ENCODE data around the gene LRTM2.
"Not testable (repeated sequence)": the region's sequence is repeated elsewhere in the genome, so short reads cannot be mapped to it uniquely, and the experiment has no call there.

LRTM2 gene

DNA sequence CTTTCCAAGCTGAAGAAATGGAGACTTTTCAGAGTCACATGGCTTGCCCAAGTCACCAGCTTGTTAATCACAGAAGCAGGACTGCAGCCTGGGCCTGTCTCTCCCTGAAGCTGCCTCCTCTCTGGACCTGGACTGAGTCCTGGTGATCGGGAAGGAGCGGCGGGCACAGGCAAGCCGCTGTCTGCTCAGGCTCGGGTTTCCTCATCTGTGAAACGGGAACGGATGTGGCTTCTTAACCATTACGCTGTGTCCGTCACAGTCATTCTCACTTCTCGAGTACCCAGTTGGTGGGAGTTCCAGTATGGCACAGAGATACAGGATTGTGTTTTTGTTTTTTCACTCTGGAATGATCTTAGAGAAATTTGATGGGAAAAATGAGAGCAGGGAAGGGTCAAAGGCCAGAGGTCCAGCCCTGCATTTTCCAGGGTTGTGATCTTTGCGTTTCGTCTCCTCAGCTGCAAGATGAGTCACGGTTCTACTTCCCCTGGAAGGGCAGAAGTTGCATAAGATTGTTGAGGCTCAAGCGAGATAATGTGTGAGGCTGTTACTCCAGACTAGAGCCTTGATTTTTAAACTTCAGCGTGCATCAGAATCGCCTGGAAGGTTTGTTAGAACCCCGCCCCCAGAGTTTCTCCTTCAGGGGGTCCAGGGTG lies 7.6 kb upstream of the LRTM2 start:
- DNase-seq, result no peak

DNA sequence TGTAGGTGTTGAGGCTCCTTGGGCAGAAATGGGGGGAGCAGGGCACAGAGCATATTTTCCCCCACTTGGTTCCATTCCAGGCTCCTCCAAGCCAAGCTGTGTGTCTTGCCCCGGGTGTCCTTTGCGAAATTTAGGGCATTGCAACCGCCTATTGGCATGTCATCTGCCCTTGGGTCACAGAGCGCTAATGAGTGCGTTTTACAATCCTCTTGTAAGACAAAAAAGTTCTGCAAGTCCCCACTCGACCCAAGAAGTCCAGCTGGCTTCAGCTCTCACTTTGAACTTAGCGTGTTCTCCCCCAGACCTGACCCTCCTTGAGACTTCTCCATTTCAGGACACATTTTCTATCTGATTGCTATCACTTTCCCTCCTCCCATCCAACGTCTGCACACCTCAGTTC lies 6.1 kb upstream of the LRTM2 start:
- no peak for DNase-seq

DNA sequence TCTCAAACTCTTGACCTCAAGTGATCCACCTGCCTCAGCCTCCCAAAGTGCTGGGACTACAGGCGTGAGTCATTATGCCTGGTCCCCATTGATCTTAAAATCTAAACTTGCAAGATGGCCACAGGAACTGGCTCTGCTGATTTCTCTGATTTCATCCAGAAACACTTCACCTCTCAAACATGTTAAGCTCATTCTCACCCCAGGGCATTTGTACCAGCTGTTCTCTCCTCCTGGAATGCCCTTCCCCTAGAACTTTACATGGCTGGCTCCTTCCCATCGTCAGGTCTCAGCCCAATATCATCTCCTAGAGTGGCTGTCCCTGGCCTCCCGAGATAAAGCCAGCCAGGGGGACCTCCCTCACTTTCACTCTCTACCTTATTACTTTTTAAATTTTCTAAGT lies 5.3 kb upstream of the LRTM2 start:
- no peak for DNase-seq

DNA sequence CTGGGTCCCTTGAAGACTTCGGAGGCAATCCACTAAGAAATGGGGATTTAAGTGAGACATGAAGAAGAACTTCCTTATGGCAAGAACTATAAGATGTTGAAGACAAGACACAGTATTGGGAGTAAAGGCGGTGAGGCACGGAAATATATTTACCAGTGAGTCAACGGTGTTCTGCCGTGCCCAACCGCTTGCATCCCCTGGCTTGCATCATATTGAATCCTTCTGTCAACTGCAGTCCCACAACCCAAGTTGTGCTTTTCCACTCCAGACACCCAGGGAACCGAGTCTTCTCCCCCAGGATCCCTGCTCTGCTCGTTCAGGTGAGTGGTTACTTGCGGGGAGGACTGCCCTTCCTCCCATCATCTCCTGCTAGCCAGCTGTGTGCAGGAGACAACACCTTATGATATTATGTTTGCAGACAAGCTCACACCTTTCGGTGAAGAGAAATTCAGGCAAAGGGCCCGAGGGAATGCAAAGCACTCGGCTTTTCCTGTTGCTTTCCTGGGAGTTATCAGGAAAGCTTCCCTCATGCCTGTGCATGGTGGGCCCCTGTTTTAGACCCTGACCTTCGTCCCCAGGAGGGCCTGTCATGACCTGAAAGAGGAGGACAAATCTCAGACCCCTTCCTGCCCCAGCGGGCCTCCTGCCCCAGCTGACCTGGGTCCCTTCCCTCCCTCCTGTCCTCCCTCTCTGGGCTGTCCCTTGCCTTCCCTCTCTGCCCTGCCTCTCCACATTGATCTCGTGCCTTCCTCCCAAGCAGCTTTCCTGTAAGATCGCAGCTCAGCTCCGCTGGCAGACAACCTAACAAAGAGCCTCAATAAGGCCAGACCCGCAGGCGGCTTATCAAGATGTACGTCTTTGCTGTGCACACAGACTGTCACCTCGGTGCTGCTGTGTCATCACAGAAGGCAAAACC lies 4.3 kb upstream of the LRTM2 start:
- no peak for DNase-seq

DNA sequence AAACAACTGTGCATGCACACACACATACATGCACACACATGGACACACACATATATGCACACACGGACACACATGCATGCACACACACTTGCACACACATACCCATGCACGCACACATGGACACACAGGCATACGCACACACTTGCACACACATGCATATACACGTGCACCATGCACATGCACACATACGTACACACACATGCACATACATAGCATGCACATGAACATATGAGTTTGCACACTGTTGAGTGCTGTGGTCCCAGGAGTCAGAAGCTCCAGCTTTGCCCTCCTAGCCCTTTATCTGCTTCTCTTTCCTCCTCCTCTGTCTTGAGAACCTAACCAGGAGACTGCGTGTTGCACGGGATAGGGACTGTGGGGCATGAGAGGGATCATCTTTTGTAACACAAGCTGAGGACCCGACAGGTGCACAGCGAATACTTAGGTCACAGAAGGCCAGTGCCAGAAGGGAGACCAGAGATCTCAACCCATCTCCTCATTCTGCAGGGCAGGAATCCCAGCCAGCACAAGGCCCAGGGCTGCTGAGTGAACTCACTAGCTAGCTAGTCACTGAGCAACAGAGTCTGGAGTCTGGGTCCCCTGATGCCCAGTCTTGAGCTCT lies 3.5 kb upstream of the LRTM2 start:
- DNase-seq, result no peak

DNA sequence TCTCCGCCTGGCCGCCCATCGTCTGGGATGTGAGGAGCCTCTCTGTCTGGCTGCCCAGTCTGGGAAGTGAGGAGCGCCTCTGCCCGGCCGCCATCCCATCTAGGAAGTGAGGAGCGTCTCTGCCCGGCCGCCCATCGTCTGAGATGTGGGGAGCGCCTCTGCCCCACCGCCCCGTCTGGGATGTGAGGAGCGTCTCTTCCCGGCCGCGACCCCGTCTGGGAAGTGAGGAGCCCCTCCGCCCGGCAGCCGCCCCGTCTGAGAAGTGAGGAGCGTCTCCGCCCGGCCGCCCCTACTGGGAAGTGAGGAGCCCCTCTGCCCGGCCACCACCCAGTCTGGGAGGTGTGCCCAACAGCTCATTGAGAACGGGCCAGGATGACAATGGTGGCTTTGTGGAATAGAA lies 2.4 kb upstream of the LRTM2 start:
- not testable (repeated sequence) for DNase-seq

DNA sequence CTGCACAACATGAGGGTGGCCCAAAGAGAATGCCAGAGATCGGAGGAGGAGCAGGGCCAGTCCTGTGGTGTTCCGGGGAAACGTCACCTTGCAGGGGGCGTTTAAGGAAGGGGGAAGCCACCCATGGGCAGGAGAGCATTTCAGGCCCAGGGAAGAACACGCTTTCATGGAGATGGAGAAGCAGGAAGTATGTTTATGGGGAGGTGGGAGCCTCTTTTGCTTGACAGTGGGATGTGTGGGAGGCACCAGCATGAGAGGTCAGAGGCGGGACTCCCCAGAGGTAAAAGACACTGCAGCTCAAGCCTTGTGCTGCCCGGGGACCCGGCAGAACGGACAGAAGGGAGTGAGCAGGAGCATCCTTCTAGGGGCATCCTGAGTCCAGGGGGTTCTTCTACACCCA lies 1.3 kb upstream of the LRTM2 start:
- DNase-seq, result no peak

DNA sequence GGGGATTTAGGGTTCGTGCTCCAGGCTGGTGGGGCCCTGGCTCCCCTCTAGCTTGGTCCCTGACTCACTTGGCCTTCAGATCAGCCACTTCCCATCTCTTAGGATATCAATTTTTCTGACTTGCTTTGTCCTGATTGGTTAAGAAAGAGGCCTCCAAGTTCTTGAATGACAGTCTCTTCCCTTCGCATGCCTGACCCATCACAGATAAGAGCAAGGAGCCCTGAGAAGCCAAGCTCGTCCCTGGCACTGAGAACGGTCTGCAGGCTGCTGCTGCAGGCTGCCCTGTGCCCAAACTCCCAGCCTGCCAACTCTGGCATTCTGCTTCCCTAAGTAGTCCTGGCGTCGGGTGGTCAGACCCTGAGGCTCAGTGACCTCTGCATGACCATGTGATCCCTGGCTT lies 794 bp upstream of the LRTM2 start:
- no peak for DNase-seq

DNA sequence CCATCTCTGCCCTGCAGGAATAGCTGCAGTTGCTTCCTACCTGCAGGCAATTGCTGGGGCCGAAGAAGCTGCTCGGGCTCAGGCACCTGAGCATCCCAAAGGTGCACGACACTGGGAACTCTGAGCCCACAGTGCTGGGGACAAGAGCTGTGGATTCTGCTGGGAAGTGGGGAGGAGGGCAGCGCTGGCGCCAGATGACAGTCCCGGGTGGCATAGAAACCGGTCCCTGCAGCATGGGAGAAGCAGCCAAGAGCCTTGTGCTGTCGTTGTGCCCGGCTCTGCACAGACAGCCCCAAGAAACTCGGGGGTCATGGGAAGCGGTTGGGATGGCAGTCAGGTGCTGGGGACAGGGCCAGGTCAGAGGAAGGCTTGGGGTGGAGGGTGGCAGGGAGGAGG lies 529 bp downstream of the LRTM2 start:
- no peak for DNase-seq

DNA sequence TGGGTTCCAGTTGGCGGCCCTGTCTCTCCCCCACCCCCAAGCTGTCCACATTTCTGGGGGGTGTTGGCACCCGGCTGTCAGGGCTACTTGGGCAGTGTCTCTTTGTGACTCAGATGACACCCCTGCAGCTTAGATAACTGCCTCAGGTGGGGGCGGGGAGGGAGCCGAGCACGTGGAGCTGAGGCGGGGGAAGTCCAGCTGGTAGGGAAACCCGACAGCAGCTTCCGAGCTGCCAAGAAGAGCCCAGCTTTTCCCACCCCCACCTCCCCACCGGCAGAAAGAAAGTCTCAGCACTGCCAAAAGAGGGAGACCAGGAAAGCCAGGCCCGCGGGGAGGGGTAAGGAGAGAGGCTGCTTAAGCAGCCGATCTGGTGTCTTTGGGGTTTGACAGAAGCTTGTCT lies 1.4 kb downstream of the LRTM2 start:
- DNase-seq, result no peak

DNA sequence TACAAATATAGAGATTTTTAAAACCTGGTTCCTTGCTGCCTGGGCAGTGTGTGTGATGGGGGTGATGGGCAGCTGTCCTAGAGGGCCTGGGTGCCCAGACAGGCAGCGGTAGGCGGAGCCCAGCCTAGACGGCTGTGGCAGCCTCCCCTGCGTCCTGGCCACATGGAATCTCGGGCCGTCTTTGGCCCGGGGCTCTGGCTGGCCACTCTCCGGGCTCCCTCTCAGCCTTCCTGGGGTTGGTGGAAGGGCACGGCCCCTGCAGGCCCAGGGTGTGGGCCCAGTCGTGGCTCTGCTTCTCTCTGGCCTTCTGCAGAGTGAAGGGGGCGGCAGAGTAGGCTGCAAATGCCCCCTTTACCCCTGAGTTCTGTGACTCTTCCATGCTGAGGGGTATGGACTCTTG lies 2.3 kb downstream of the LRTM2 start:
- DNase-seq, result no peak

DNA sequence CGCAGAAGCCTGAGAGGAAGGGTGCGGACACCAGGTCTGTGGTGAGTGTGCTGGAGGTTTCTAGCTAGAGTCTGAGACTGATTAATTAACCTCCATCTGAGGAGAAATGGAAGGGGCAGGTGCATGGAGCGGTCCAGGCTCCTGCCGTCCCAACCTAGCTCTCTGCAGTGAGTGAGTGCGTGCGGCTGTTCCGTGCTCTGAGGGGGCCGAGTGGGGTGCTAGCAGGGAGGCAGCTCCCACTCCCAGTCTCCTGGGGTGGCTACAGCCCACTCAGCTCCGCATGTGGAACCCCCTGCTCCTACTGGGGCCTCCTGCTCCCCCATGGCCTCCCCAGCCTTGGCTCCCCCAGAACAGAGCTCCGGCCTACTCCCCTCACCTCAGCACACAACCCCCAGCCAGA lies 2.9 kb downstream of the LRTM2 start:
- DNase-seq, result no peak

DNA sequence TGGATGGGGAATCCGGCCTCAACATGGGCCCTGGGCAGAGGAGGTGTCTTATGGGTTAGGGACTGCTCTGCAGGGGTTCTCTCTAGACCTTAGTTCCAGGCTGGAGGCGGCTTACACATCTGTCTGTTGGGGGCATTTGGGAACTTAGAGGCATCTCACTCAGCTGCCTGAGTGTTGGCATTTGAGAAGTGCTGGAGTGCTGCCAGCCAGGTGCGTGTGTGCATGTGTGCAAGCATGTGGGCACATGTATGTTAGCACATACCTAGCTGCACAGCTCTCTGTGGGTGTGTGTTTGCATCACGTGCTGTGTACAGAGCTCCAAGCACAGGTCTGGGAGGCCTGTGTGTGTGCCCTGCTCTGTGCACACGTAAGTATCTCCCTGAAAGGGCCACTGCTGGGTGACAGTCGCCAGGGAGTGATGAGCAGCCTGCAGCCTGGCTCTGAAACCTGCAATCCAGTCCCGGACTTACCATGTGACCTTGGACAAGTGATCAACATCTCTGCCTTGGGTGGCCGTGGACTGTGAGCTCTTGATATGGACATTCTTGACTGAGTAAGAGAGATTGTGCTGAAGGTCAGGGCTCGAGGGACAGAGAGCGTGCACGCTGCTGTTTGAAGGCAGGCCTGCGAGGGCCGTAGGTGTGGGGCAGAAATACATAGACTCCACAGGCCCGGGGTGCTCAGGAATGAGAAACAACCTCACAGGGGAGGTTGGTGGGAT lies 5.2 kb downstream of the LRTM2 start:
- DNase-seq, result no peak

DNA sequence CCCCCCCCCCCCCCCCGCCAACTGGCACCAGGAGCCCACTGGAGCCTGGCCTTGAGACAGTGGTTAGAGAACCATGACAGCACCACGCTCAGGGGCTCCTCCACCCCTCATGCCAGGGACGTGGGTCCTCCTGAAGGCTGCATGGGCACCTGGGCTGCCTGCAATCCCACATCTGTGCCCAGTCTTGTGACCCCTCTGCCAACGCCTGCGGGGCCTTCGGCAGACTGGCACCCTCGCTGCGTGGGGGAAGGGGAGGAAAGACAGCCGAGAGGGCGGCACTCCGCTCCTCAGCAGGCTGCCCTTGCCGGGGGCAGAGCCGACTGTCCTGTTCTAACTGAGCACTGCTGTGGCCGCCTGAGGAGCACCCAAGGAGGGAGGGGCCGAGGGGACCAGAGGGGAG lies 6.0 kb downstream of the LRTM2 start:
- no peak for DNase-seq

DNA sequence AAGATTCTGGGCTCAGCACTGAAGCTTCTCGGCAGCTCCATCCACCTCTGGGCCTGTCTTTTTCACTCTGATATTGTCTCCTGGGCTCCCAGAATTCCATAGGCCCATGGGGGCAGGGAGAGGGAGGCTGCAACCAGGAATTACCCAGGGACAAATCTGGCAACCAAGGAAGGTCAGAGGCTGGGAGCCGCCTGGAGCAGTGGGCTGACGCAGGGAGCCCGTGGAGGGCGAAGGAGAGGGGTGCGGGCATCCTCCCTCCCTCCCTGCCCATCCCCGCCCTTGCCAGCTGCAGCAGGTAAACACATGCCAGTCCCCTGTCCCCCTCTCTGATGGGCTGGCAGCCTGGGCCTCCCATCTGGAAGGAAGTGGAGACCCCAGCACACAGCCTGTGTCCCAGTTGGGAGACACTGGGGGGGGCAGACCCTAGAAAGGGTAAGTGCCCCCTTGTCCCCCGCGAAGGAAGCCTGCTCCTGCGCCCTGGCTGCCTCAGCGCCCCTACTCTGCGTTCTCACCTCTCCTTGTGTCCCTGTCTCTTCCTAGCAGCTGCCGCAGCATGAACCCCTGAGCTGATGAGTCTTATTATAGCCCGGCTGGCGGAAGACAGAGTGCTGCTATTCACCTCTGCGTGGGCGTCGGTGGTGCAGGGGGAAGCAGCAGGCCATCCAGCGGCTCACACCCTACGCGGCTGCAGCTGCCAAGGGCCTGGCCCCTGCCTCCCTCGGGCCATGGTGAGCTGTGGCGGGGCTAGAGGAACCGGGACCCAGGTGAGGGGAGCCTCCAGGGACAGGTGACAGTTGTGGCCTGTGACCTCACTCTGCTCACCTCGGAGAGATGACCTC lies 6.7 kb downstream of the LRTM2 start:
- DNase-seq, result no peak

DNA sequence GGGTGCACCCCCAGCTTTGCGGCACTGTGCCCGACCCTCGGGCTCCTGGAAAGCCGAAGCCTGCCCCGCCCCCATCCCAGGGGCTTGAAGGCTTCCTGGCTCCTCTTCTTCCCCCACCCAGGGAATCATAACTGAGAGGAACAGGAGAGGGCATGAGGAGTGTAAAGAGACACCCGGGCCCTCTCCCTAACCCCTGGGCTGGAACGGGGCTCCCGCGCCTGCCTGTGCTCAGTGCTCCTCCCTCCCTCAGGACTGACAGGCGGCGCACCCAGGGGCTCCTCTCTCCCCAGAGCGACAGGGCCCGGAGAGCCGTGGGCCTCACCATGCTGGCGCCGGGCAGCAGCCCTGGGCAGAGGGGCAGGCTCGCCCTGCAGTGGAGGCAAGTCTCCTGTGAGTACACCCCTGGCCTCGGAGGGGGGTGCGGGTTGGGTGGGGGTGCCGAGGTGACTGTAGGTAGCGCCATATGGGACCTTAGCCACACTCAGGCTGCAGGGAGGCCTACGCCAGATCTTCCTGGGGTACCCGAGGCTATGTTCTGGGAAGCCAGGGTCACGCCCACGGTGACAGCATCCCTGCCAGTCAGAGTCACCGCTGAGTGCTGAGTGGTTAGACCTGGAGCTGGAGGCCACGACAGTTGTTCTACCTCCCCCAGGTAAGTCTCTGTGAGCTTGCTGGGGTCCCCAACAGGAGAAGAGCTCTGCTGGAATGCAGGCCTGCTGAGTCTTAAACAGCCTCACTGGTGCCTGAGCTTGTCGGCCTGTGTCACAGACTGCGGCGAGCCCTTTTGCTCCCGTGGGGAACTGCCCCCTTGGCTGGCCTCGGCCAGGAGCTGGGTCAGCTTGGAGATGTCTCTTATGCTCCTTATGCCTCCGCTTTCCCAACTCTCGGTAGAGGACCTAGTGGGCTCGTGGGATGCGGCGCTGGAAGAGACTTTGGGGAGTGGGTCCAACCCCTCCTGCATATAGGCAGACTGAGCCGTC lies 7.8 kb downstream of the LRTM2 start:
- no peak for DNase-seq

DNA sequence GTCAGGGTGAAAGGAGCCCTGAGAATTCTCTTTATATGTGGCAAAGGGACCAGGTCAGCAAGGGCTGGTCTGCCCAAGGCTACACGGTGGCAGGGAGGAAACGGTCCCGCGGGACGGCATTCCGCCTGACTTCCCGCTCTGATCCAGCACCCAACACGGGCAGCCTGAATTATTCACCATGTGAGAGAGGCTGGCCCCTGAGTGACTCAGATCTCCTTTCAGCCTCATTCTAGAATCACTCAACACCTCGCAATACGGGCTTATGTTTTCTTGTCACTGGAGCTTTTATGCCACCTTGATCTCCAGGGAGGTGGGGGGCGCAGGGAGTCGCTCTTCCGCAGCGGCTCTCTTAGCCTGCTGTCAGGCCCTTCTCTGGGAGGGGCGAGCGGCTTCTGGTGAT lies 8.5 kb downstream of the LRTM2 start:
- no peak for DNase-seq

DNA sequence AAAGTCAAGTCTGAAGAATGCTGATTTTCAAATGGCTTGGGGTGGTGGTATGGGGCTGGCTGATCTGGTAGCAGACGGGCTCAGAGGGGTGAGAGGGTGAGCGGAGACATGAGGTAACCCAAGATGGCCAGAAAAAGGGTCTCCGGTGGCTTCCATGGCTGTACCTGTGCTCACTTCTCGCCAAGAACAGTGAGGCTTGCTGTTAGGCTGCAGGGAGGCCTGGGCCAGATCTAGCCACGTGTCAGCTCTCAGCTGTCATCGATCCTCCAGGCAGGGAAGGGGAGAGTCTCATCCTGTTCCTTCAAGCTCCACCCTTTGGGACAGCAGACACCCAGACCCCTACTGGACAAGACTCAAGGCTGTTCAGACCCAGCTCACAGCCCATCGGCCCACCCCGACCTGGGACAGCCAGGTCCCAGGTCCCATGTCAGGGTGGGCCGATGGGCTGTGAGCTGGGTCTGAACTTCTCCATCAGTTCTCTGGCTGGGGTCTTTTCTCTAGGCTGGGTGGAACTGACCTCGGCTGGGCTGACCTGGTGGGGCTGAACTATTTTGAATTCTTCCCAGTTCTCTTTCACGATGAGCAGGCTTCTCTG lies 9.0 kb downstream of the LRTM2 start:
- no peak for DNase-seq

DNA sequence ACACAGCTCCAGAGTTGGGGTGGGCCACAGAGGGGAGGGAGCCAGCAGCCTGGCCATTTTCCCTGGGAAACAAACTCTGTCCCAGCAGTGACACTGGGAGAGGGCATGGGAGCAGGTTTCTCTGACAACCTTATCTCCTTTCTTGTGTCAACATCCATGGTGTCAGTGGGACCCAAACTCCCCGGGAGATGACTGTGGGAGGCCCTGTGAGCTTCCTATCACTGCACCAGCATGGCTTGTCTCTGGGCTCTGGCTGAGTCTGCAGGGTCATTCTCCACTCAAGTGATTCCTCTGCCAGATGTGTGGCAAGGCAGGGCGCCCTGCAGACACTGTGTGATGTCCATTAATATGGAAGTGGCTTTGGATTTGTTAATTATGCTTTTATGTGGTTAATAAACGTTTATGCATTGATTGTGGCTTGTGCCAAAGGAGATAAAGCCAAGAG lies 10.1 kb downstream of the LRTM2 start:
- no peak for DNase-seq
